ENCODE results near the gene SSH3. TPM values are rescaled to one million over a fixed set of nuclear protein-coding genes. Genes with fewer than 3 reads are reported as not detected.

The SSH3 gene, protein sequence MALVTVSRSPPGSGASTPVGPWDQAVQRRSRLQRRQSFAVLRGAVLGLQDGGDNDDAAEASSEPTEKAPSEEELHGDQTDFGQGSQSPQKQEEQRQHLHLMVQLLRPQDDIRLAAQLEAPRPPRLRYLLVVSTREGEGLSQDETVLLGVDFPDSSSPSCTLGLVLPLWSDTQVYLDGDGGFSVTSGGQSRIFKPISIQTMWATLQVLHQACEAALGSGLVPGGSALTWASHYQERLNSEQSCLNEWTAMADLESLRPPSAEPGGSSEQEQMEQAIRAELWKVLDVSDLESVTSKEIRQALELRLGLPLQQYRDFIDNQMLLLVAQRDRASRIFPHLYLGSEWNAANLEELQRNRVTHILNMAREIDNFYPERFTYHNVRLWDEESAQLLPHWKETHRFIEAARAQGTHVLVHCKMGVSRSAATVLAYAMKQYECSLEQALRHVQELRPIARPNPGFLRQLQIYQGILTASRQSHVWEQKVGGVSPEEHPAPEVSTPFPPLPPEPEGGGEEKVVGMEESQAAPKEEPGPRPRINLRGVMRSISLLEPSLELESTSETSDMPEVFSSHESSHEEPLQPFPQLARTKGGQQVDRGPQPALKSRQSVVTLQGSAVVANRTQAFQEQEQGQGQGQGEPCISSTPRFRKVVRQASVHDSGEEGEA
- total RNA-seq (2012; rRNA removed) (7.3 and 7.8 TPM in 2 replicates), polyA plus RNA-seq (2012; rRNA removed) (26.7 and 29.2 TPM in 2 replicates), Bru-seq, nascent RNA (percentile 48 among the genes with signal in this experiment), BruChase-seq, experiment 1, labeled RNA remaining after a 6-hour chase (percentile 53 among the genes with signal in this experiment), BruChase-seq, experiment 2, labeled RNA remaining after a 2-hour chase (percentile 50 among the genes with signal in this experiment)
- polyA plus RNA-seq (2012; cell fraction: cytosol; rRNA removed), result 14.4 and 25.5 TPM in 2 replicates
- polyA plus RNA-seq (2012; cell fraction: nucleus; rRNA removed; ENCODE audit: low replicate concordance), result 83.1 and 197 TPM in 2 replicates
- long read RNA-seq, transcript SSH3-201 (14 exons, 2,871 nt), result major isoform, 5 of 21 reads
- long read RNA-seq, partial matches to known transcripts, result 1 of 21 reads
- long read RNA-seq, other reads (novel, unspliced or antisense), result 15 of 21 reads

DNA sequence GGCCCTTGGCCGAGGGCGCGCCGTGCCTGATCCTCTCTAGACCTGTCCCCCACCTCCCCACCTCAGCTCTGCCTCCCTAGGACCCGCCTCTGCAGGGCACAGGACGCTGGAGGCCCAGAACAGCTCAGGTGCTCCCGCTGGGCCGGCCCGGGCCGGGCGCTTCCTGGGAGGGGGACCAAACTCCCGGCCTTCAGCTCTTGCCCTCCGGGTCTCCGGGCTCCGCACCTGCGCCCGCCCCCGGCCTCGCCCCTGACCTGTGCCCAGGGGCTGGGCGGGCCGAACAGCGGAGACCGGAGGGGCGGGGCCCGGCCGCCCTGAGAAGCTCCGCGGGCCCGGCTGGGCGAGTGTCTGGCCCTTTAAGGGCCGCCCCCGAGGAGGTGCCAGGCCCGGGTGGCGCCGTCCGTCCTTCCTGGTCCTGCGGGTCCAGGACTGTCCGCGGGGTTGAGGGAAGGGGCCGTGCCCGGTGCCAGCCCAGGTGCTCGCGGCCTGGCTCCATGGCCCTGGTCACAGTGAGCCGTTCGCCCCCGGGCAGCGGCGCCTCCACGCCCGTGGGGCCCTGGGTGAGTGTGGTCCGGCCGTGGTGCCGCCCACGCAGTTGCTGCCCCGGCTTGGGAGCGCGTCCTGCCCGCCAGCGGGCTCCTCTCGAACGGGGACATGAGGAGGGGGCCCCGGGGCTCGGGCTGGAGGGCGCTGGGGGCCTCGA, at the start of gene SSH3:
TSS of gene SSH3 (plus strand) at position 399 of the 703 bp plus-strand sequence. CDS start at position 495, 96 bp downstream.
- Histone ChIP-seq H3K9me3 (ENCODE audit: control insufficient read depth, insufficient read depth, low read length) (no peaks in the 10 kb centered on the region), H2BK120ac (ENCODE audit: low read depth, low read length) (peak within 1 kb of the TSS; percentile 18; the same call in 1 of the 2 replicates), H3K4me2 (ENCODE audit: low read depth, low read length) (peak within 1 kb of the TSS; percentile 91), H2BK20ac (ENCODE audit: low read depth, low read length) (peak within 1 kb of the TSS; percentile 13; the same call in 1 of the 2 replicates), H3K23ac (ENCODE audit: low read depth, low read length) (peak within 1 kb of the TSS; percentile 80), H3K27me3 (ENCODE audit: control insufficient read depth, insufficient read depth, low read length) (no peaks in the 10 kb centered on the region), H3K9me1 (ENCODE audit: insufficient read depth, low read length) (peaks cover 3% of the 10 kb centered on the region), H4K8ac (ENCODE audit: low read depth in 2 of 2, low read length in 2 of 2) (peak within 1 kb of the TSS; percentile 75 to 80; a peak in 3 of 4 replicates), H4K20me1 (ENCODE audit: insufficient read depth, low read length) (peaks cover 4% of the 10 kb centered on the region), H2AFZ (replicated peaks; ENCODE audit: low read length, poor library complexity) (peak within 1 kb of the TSS; percentile 99), H3K27ac (ENCODE audit: insufficient read depth, low read length) (peak within 1 kb of the TSS; percentile 88), H3K4me1 (ENCODE audit: control insufficient read depth, insufficient read depth, low read length) (peaks cover 18% of the 10 kb centered on the region), H3K9ac (ENCODE audit: low read depth, low read length) (peak within 1 kb of the TSS; percentile 90), H3K4me3 (ENCODE audit: insufficient read depth, low read depth, low read length) (peak within 1 kb of the TSS; percentile 100), H4K5ac (ENCODE audit: low read depth, low read length) (peak within 1 kb of the TSS; percentile 95), H3K36me3 (ENCODE audit: control insufficient read depth, insufficient read depth, low read length) (peaks cover 41% of the 10 kb centered on the region), H4K91ac (ENCODE audit: insufficient read depth, low read depth, low read length) (peak within 1 kb of the TSS; percentile 74), H3K79me1 (ENCODE audit: low read depth in 1 of 2, low read length in 2 of 2) (peaks cover 2 to 39% of the 10 kb centered on the region in 2 experiments; a peak in 3 of 4 replicates), H3K14ac (replicated peaks; ENCODE audit: low read depth, low read length) (peak within 1 kb of the TSS; percentile 63), H3K18ac (ENCODE audit: low read depth, low read length) (peak within 1 kb of the TSS; percentile 72; the same call in 1 of the 2 replicates), H2AK5ac (ENCODE audit: low read depth, low read length) (peak within 1 kb of the TSS; percentile 52), H2BK15ac (ENCODE audit: low read depth, low read length) (no peak within 1 kb of the TSS), H2AK9ac (replicated peaks; ENCODE audit: low read depth, low read length, poor library complexity) (peak within 1 kb of the TSS; percentile 95), H2BK5ac (ENCODE audit: low read depth, low read length, poor library complexity, severe bottlenecking) (peak within 1 kb of the TSS; percentile 80), H3K56ac (ENCODE audit: extremely low read depth, insufficient read depth, low read length) (no peak within 1 kb of the TSS; the same call in 1 of the 2 replicates), H3K4ac (ENCODE audit: low read depth, low read length) (peak within 1 kb of the TSS; percentile 86)
- ChIA-PET CTCF (interaction anchor here (1.0 to 1.1 kb wide), 3 partner anchors 14 to 79 kb away, joined by 3 to 5 read pairs (median 3); no protein-coding TSS in a partner anchor), POLR2A (ENCODE audit: unreplicated experiment) (interaction anchor here (0.6 kb wide), 1 partner anchor 15 kb away, joined by 3 read pairs; no protein-coding TSS in a partner anchor)
- no peak for TF ChIP-seq RAD21 (IDR thresholded peaks at IDR 0.05; ENCODE audit: low read length)
- TF ChIP-seq, protein P1, sequence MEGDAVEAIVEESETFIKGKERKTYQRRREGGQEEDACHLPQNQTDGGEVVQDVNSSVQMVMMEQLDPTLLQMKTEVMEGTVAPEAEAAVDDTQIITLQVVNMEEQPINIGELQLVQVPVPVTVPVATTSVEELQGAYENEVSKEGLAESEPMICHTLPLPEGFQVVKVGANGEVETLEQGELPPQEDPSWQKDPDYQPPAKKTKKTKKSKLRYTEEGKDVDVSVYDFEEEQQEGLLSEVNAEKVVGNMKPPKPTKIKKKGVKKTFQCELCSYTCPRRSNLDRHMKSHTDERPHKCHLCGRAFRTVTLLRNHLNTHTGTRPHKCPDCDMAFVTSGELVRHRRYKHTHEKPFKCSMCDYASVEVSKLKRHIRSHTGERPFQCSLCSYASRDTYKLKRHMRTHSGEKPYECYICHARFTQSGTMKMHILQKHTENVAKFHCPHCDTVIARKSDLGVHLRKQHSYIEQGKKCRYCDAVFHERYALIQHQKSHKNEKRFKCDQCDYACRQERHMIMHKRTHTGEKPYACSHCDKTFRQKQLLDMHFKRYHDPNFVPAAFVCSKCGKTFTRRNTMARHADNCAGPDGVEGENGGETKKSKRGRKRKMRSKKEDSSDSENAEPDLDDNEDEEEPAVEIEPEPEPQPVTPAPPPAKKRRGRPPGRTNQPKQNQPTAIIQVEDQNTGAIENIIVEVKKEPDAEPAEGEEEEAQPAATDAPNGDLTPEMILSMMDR (conservative IDR thresholded peaks at IDR 0.05; ENCODE audit: low read depth, low read length), result no peak
- TF ChIP-seq, protein P2, sequence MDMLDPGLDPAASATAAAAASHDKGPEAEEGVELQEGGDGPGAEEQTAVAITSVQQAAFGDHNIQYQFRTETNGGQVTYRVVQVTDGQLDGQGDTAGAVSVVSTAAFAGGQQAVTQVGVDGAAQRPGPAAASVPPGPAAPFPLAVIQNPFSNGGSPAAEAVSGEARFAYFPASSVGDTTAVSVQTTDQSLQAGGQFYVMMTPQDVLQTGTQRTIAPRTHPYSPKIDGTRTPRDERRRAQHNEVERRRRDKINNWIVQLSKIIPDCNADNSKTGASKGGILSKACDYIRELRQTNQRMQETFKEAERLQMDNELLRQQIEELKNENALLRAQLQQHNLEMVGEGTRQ (IDR thresholded peaks at IDR 0.05; ENCODE audit: low read depth, low read length), result 0 out of 2 replicates have a peak, but pooled peaks have one; percentile 14
- TF ChIP-seq MAZ (IDR thresholded peaks at IDR 0.05; ENCODE audit: borderline replicate concordance, low read depth, low read length), result peak; percentile 68; the same call in 1 of the 2 replicates
- TF ChIP-seq CHD1 (IDR thresholded peaks at IDR 0.05; ENCODE audit: low read depth, low read length), result no peak
- TF ChIP-seq NFE2L2 (IDR thresholded peaks at IDR 0.05; ENCODE audit: low read depth, low read length), result no peak
- no peak for TF ChIP-seq SMC3 (IDR thresholded peaks at IDR 0.05; ENCODE audit: low read depth, low read length)
- no peak for TF ChIP-seq BHLHE40 (IDR thresholded peaks at IDR 0.05; ENCODE audit: low read depth, low read length)
- 1% methylated on average over 39 of the region's 65 CpGs; no CpG with 5 or more reads in 1 of the 2 experiments for WGBS, 2 experiments (ENCODE audit: extremely low coverage in 2 of 2, insufficient read length in 1 of 2)
- ATAC-seq (ENCODE audit: low read depth) (peak; percentile 78), DNase-seq (peak; percentile 34)
- in situ Hi-C loops (cut with MboI; ENCODE audit: low sequenced_read_pairs) (no loop called here), dilution Hi-C loops (cut with HindIII; ENCODE audit: low sequenced_read_pairs, unreplicated experiment) (no loop called here), intact Hi-C loops (cut with micrococcal nuclease) (loop anchor here (2.0 kb wide), 1 partner anchor 14 kb away; the partner anchor contains the start of gene ANKRD13D)
- BruUV-seq (replicated peaks), result no TSS peak
